ENCODE measurements around the gene PAPLN.

DNA sequence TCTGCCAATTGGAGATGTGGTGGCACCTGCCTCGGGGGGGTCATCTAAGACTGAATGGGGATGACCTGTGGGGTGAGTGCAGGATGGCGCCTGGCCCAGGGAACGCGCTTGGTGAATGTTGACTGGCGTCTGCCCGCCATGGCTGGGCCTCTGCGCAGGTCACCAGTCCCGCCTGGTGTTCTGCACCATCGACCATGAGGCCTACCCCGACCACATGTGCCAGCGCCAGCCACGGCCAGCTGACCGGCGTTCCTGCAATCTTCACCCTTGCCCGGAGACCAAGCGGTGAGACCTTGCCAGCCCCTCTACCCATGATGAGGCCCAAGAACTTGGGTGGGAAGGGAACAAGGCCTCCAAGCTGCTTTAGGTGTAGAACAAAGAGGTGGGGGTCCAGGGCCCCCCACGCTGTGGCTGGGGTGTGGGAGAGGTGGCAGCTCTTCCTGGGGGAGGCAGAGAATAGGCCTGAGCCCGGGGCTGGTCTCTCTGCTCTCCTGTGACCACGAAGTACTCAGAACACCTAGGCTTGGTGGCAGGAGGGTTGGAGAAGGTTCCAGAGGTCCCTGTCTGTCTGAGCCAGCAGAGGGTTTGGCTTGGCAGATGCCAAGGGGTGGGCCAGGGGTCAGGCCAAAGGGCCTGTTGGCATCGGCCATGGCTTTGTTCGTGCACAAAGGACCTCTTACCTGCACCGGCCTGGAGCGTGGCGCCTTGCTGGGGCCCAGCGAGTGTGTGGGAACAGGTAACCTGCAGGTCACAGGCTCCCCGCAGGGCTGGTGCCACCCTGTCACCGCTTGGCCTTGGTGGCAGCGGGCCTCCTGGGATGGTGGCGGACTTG is 15.4 kb downstream of the PAPLN start:
- TF ChIP-seq, protein P1, sequence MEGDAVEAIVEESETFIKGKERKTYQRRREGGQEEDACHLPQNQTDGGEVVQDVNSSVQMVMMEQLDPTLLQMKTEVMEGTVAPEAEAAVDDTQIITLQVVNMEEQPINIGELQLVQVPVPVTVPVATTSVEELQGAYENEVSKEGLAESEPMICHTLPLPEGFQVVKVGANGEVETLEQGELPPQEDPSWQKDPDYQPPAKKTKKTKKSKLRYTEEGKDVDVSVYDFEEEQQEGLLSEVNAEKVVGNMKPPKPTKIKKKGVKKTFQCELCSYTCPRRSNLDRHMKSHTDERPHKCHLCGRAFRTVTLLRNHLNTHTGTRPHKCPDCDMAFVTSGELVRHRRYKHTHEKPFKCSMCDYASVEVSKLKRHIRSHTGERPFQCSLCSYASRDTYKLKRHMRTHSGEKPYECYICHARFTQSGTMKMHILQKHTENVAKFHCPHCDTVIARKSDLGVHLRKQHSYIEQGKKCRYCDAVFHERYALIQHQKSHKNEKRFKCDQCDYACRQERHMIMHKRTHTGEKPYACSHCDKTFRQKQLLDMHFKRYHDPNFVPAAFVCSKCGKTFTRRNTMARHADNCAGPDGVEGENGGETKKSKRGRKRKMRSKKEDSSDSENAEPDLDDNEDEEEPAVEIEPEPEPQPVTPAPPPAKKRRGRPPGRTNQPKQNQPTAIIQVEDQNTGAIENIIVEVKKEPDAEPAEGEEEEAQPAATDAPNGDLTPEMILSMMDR (IDR thresholded peaks at IDR 0.05; ENCODE audit: poor library complexity), result no peak
- TF ChIP-seq EZH2phosphoT487 (IDR thresholded peaks at IDR 0.05; ENCODE audit: low read depth, severe bottlenecking, unreplicated experiment) (no peak), EZH2 (IDR thresholded peaks at IDR 0.05; ENCODE audit: borderline replicate concordance) (no peak)

Data from hepatocyte (in vitro differentiated cells).